ENCODE measurements around the gene GLB1L. TPM values are rescaled to one million over a fixed set of nuclear protein-coding genes. Genes with fewer than 3 reads are reported as not detected.

The GLB1L gene
- 16.5 and 34.4 TPM in 2 replicates for total RNA-seq

GRCh38 chr2:219245148-219245898 is at the start of gene GLB1L, which contains the start of gene STK16:
Gene GLB1L, minus strand, starts transcription at chr2:219245444. Its CDS starts 1,871 bp downstream, at chr2:219243573.
Gene STK16, plus strand, starts transcription at chr2:219245479. Its CDS starts 521 bp downstream, at chr2:219246000.

GRCh38 chr2:219279151-219279915 is 34.1 kb upstream of the GLB1L start, which contains the start of gene DNAJB2:
Gene DNAJB2, plus strand, starts transcription at chr2:219279366. Its CDS starts 468 bp downstream, at chr2:219279834.

GRCh38 chr2:219253753-219254589 is 8.7 kb upstream of the GLB1L start, which contains the start of gene TUBA4A:
Gene TUBA4A, minus strand, starts transcription at chr2:219253918. Its CDS starts 60 bp downstream, at chr2:219253858.

GRCh38 chr2:219252900-219253752 is 7.9 kb upstream of the GLB1L start, which contains the start of gene TUBA4B:
Gene TUBA4B, plus strand, starts transcription at chr2:219253243. Its CDS starts 165 bp downstream, at chr2:219253408.

GRCh38 chr2:219229305-219230058 is 15.8 kb downstream of the GLB1L start, which contains the start of the genes ANKZF1 and ATG9A:
Gene ANKZF1, plus strand, starts transcription at chr2:219229806. Its CDS starts 452 bp downstream, at chr2:219230258.
Gene ATG9A, minus strand, starts transcription at chr2:219229636. Its CDS starts 1,612 bp downstream, at chr2:219228024.

GRCh38 chr2:219218732-219219701 is 26.2 kb downstream of the GLB1L start, which contains the start of gene ABCB6:
Gene ABCB6, minus strand, starts transcription at chr2:219218958. Its CDS starts 285 bp downstream, at chr2:219218673.

GRCh38 chr2:219206328-219207133 is 38.7 kb downstream of the GLB1L start, which contains the start of gene ZFAND2B:
Gene ZFAND2B, plus strand, starts transcription at chr2:219206782. Its CDS starts 206 bp downstream, at chr2:219206988.

Small RNAs within 50 kb of the gene (small RNA-seq; reads per million reads assigned to genes)
- gene MIR153-1 = not detected

Other genes with a start within 250 kb of the GLB1L start
- 0.22 TPM in 1 of 2 replicates, not detected in the other for gene CFAP65, start 203.9 kb downstream of the GLB1L start, total RNA-seq
- gene IHH, start 184.5 kb downstream of the GLB1L start, total RNA-seq = not detected in 2 replicates
- gene NHEJ1, start 84.6 kb downstream of the GLB1L start, total RNA-seq = 19.9 and 27.6 TPM in 2 replicates
- 1.8 and 2.2 TPM in 2 replicates for gene SLC23A3, start 75.4 kb downstream of the GLB1L start, total RNA-seq
- gene CNPPD1, start 68.5 kb downstream of the GLB1L start, total RNA-seq = 25.9 and 28.0 TPM in 2 replicates
- gene RETREG2, start 67.2 kb downstream of the GLB1L start, total RNA-seq = 86.2 and 87.0 TPM in 2 replicates
- 16.4 and 22.6 TPM in 2 replicates for gene ZFAND2B, start 38.7 kb downstream of the GLB1L start, total RNA-seq
- 26.7 and 26.9 TPM in 2 replicates for gene ABCB6, start 26.5 kb downstream of the GLB1L start, total RNA-seq
- gene ATG9A, start 15.8 kb downstream of the GLB1L start, total RNA-seq = 55.7 and 58.9 TPM in 2 replicates
- 21.5 and 31.2 TPM in 2 replicates for gene ANKZF1, start 15.6 kb downstream of the GLB1L start, total RNA-seq
- gene STK16, start within 50 bp of the GLB1L start, total RNA-seq = 33.7 and 52.9 TPM in 2 replicates
- not detected in 2 replicates for gene TUBA4B, start 7.8 kb upstream of the GLB1L start, total RNA-seq
- 26.5 and 28.6 TPM in 2 replicates for gene TUBA4A, start 8.5 kb upstream of the GLB1L start, total RNA-seq
- gene DNAJB2, start 33.9 kb upstream of the GLB1L start, total RNA-seq = 36.3 and 50.0 TPM in 2 replicates
- gene PTPRN, start 64.0 kb upstream of the GLB1L start, total RNA-seq = 0.13 and 0.43 TPM in 2 replicates
- not detected in 2 replicates for gene RESP18, start 87.3 kb upstream of the GLB1L start, total RNA-seq
- gene DNPEP, start 142.5 kb upstream of the GLB1L start, total RNA-seq = 43.6 and 52.8 TPM in 2 replicates
- gene DES, start 172.9 kb upstream of the GLB1L start, total RNA-seq = 0.76 and 1.6 TPM in 2 replicates
- gene SPEG, start 189.4 kb upstream of the GLB1L start, total RNA-seq = 18.6 and 28.7 TPM in 2 replicates

Data from articular chondrocyte of knee joint (primary cell).